Uterus (tissue), 4 donors: ENCODE results near the gene FDX1. TPM values are rescaled to one million over a fixed set of nuclear protein-coding genes. Genes with fewer than 3 reads are reported as not detected.
"Not testable (repeated sequence)": the region's sequence is repeated elsewhere in the genome, so short reads cannot be mapped to it uniquely, and the experiment has no call there.

Source experiments
- DNase-seq, 2 donors: peaks; one replicate each; pipeline ENCODE4 v3.0.0-alpha.2; 2019 to 2020
- H3K27ac ChIP-seq, 2 donors: fragments of 200-600 bp; sonication (generic); 1 replicate in 1 of 2; 2 replicates in 1 of 2; pipeline ENCODE4 v1.5.1; 2016 to 2018
- H3K27me3 ChIP-seq, 2 donors: fragments of 200-600 bp; sonication (generic); one replicate each; pipeline ENCODE4 v1.5.1; 2018 to 2019; ENCODE audit warnings: control low read depth in 1 of 2
- H3K36me3 ChIP-seq, 2 donors: fragments of 200-600 bp; sonication (generic); one replicate each; pipeline ENCODE4 v1.5.1; 2019; ENCODE audit warnings: control low read depth in 1 of 2
- H3K4me1 ChIP-seq, 2 donors: fragments of 200-600 bp; sonication (generic); one replicate each; pipeline ENCODE4 v1.5.1; 2018 to 2019; ENCODE audit warnings: control low read depth in 1 of 2
- H3K4me3 ChIP-seq, 2 donors: fragments of 200-600 bp; sonication (generic); 1 replicate in 1 of 2; 2 replicates in 1 of 2; pipeline ENCODE4 v1.5.1; 2018 to 2019; ENCODE audit warnings: mild to moderate bottlenecking in 1 of 2
- H3K9me3 ChIP-seq, 2 donors: fragments of 200-600 bp; sonication (generic); one replicate each; pipeline ENCODE4 v1.5.1; 2019; ENCODE audit warnings: control low read depth in 1 of 2
- POLR2A ChIP-seq, 2 donors: fragments of 450-650 bp; IDR thresholded peaks; one replicate each; pipeline ENCODE4 v1.6.1; 2016; ENCODE audit warnings: antibody characterized with exemption in 2 of 2, mild to moderate bottlenecking in 1 of 2, moderate library complexity in 1 of 2
- intact Hi-C: fragments of 100-400 bp; cut with DNase I; formaldehyde crosslinking; loops from one replicate; pipeline ENCODE4 v1.15.1; 2023; ENCODE audit warnings: low total_unique reads
- total RNA-seq, 4 donors: library from RNA; depleted of rRNA in 3 of 4; stranded (reverse); fragments of >200 nt in 3 of 4; gene quantifications; one replicate each; pipeline versions ENCODE4 v1.1.0 to v1.2.4, GENCODE V29; 2014 to 2023
- TF ChIP-seq, protein P1 (sequence below), 4 experiments: fragments of 200-600 bp in 2 of 4; fragments of 450-650 bp in 2 of 4; sonication (generic) in 2 of 4; IDR thresholded peaks; one replicate each; pipeline ENCODE4 v1.5.1; 2016 to 2019; ENCODE audit warnings: antibody characterized with exemption in 4 of 4, mild to moderate bottlenecking in 2 of 4, moderate library complexity in 1 of 4
- donor health status: DM: yes; HTN: yes; CAD: no.

FDX1 gene
- total RNA-seq, 4 donors from 2014 or later = 0.77 to 26.5 (median 15.4) TPM

DNA sequence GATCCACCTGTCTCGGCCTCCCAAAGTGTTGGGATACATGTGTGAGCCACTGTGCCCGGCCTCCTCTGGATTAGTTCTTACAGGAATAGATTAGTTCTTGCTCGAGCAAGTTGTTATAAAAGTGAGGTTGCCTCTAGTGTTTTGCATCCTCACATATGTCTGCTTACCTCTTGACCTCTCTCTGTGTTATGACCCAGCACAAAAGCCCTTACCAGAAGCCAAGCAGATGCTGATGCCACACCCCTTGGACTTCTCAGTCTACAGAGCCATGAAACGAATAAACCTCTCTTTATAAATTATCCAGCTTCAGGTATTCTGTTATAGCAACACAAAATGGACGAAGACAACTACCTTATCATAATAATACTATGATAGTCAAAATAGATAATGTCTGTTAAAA, 22.4 kb upstream of the FDX1 start:
- H3K9me3 ChIP-seq = no peaks in the 10 kb centered on the region
- no peak for DNase-seq
- no peaks in the 10 kb centered on the region for H3K36me3 ChIP-seq
- no peaks in the 10 kb centered on the region for H3K27me3 ChIP-seq
- no peaks in the 10 kb centered on the region for H3K4me1 ChIP-seq
- intact Hi-C loops = no loop called here
- no peak for TF ChIP-seq POLR2A (IDR thresholded peaks at IDR 0.05)
- TF ChIP-seq, protein P1, sequence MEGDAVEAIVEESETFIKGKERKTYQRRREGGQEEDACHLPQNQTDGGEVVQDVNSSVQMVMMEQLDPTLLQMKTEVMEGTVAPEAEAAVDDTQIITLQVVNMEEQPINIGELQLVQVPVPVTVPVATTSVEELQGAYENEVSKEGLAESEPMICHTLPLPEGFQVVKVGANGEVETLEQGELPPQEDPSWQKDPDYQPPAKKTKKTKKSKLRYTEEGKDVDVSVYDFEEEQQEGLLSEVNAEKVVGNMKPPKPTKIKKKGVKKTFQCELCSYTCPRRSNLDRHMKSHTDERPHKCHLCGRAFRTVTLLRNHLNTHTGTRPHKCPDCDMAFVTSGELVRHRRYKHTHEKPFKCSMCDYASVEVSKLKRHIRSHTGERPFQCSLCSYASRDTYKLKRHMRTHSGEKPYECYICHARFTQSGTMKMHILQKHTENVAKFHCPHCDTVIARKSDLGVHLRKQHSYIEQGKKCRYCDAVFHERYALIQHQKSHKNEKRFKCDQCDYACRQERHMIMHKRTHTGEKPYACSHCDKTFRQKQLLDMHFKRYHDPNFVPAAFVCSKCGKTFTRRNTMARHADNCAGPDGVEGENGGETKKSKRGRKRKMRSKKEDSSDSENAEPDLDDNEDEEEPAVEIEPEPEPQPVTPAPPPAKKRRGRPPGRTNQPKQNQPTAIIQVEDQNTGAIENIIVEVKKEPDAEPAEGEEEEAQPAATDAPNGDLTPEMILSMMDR (IDR thresholded peaks at IDR 0.05) = no peak
- H3K4me3 ChIP-seq = no peak overlapping the region
- H3K27ac ChIP-seq = no peak overlapping the region

DNA sequence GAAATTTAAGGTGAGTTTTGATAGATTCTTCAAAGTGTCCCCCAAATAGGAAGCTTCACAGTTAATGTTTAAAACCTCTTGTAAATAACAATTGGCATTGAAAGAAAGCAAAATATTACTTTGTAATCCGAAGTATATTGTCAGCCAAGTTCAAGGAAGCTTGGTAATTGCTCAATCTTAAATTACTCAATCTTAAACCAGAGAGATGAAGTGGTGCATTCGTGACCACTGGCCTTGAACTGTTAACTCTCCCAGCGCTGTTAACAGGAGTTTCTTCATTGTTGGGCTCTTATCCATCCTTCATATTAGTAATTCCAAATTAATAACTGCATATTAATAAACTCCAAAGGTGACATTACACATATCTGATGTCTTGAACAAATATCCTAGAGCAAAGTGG, 20.6 kb upstream of the FDX1 start:
- Histone ChIP-seq H3K9me3 (no peaks in the 10 kb centered on the region), H3K27me3 (no peaks in the 10 kb centered on the region), H3K4me3 (no peak overlapping the region), H3K27ac (no peak overlapping the region), H3K4me1 (no peaks in the 10 kb centered on the region), H3K36me3 (no peaks in the 10 kb centered on the region)
- TF ChIP-seq POLR2A (IDR thresholded peaks at IDR 0.05) = no peak
- intact Hi-C loops = no loop called here
- no peak for DNase-seq

DNA sequence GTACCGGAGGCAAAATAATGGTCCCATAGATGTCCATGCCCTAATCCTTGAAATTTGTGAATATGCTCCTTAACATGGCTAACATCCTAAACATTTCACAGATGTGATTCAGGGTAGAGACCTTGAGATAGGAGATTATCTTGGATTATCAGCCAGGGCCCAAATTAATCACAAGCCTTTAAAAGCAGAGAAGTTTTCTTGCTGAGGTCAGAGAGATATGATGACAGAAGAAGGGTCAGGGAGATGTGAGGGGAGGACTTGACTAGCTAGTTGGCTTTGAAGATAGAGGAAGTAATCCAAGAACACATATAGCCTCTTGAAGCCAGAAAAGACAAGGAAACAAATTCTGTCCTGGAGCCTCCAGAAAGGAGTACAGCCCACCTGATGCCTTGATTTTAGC, 19.1 kb upstream of the FDX1 start:
- intact Hi-C loops = no loop called here
- TF ChIP-seq POLR2A (IDR thresholded peaks at IDR 0.05) = no peak
- TF ChIP-seq, protein P1 (IDR thresholded peaks at IDR 0.05) = no peak
- no peaks in the 10 kb centered on the region for H3K27me3 ChIP-seq
- H3K9me3 ChIP-seq = no peaks in the 10 kb centered on the region
- H3K4me3 ChIP-seq = no peak overlapping the region
- H3K36me3 ChIP-seq = no peaks in the 10 kb centered on the region
- no peak for DNase-seq
- H3K4me1 ChIP-seq = no peaks in the 10 kb centered on the region
- H3K27ac ChIP-seq = no peak overlapping the region

DNA sequence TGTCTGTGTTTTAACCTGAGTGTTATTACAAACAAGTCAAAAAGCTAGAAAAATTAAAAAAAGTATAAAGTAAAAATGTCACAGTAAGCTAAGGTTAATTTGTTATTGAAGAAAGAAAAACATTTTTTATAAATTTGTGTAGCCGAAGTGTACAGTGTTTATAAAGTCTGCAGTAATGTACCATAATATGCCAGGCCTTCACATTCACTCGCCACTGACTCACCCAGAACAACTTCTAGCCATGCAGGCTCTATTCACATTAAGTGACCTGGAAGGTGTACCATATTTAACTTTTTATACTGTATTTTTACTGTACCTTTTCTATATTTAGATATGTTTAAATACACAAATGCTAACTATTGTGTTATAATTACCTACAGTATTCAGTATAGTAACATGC, 14.7 kb upstream of the FDX1 start:
- no peaks in the 10 kb centered on the region for H3K4me1 ChIP-seq
- intact Hi-C loops = no loop called here
- H3K9me3 ChIP-seq = no peaks in the 10 kb centered on the region
- H3K27me3 ChIP-seq = no peaks in the 10 kb centered on the region
- no peak for DNase-seq
- H3K27ac ChIP-seq = no peak overlapping the region
- H3K36me3 ChIP-seq = no peaks in the 10 kb centered on the region
- no peak overlapping the region for H3K4me3 ChIP-seq
- TF ChIP-seq POLR2A (IDR thresholded peaks at IDR 0.05) = no peak
- TF ChIP-seq, protein P1 (IDR thresholded peaks at IDR 0.05) = no peak

DNA sequence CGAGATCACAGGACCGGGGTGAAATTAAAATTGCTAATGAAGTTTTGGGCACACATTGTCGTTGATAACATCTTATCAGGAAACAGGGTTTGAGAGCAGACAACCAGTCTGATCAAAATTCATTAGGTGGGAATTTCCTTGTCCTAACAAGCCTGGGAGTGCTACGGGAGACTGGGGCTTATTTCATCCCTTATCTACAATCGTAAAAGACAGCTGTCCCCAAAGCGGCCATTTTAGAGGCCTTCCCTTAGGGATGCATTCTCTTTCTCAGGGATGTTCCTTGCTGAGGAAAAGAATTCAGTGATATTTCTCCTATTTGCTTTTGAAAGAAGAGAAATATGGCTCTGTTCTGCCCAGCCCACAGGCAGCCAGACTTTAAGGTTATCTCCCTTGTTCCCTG, 8.1 kb upstream of the FDX1 start:
- intact Hi-C loops, H3K4me1 ChIP-seq, H3K9me3 ChIP-seq, H3K27ac ChIP-seq, H3K36me3 ChIP-seq, H3K4me3 ChIP-seq, H3K27me3 ChIP-seq, DNase-seq: not testable (repeated sequence)

DNA sequence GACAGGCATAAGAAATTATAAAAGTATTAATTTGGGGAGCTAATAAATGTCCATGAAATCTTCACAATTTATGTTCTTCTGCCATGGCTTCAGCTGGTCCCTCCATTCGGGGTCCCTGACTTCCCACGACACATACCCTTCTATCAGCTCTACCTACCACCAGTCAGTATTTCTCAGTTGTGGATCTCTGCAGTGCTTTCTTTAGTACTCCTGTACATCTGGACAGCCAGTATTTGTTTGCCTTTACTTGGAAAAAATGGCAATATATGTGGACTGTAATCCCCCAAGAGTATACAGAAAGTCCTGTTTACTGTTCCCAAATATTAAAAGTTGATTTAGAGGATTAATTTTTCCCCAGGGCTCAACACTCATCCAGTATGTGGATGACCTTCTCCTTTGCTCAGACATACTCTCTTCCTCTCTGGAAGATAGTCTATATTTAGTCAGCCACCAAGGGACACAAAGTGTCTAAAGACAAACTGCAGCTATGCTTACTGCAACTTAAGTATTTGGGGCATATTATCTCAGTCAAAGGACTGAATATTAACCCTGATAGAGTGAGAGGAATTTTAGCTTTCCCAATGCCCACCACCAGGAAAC, 7.3 kb upstream of the FDX1 start:
- TF ChIP-seq, protein P1 (IDR thresholded peaks at IDR 0.05) = no peak
- Histone ChIP-seq H3K27ac (no peak overlapping the region), H3K4me3 (no peak overlapping the region), H3K9me3 (no peaks in the 10 kb centered on the region), H3K27me3 (no peaks in the 10 kb centered on the region), H3K4me1 (no peaks in the 10 kb centered on the region), H3K36me3 (no peaks in the 10 kb centered on the region)
- intact Hi-C loops = no loop called here
- DNase-seq = no peak
